ENCODE measurements around the gene C1orf56. TPM values are rescaled to one million over a fixed set of nuclear protein-coding genes. Genes with fewer than 3 reads are reported as not detected.

The C1orf56 gene
- total and polyA plus RNA-seq, 2 of the 13 experiments (the other 11 are each of a cell fraction or from before 2014, with no cell fraction given) = 1.5 to 3.2 TPM

DNA sequence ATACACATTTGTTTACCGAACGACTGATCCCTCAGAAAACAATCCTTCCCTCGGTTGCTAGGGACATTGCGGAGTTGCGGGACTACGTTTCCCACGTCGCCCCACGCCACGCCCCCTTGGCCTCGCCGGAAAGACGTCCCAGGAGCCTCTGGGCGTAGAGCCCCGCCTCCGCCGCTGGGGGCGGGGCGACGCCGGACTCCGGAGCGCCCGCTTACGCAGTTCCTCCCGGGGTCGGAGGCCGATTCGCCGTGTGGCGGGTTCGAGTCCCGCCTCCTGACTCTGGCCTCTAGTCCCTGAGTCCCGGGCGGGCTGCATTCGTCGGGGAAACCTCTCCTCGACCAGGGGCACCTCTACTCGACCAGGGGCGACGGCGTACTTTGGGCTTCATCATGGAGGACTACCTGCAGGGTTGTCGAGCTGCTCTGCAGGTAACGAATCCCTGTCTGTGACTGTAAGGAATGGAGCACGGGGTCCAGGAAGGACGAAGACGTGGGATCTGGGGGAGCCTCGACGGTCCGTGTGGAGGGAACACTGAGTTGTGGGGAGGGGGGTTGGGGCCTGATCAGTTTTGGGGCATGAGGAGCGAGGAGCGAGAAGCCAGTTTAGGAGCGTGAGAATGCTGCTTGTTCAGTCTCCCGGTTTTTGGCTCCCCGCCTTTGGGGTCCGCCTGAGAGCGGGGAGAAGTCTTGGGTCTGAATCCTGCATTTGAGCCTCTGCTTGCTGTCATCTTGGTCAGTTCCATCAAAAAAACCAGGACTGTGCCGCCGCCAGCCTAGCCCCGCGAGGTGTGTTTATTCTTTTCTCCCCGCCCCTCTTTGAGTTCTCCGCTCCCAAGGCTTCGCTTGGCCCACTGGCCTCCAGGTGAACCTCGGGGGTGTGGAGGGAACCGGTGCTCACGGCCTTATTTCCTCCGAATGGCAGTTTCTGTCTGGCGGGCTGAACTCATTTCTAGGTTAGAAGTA, 39.0 kb upstream of the C1orf56 start, which contains the start of gene PRUNE1 (continued):
- no peak for TF ChIP-seq ZNF747 (CRISPR knock-in tag; IDR thresholded peaks at IDR 0.05; ENCODE audit: borderline replicate concordance)
- peak; percentile 85 for TF ChIP-seq NRL (CRISPR knock-in tag; IDR thresholded peaks at IDR 0.05; ENCODE audit: borderline replicate concordance)
- TF ChIP-seq ZNF597 (CRISPR knock-in tag; IDR thresholded peaks at IDR 0.05) = no peak
- no peak for TF ChIP-seq TOE1 (CRISPR knock-in tag; IDR thresholded peaks at IDR 0.05)
- TF ChIP-seq, protein P1, sequence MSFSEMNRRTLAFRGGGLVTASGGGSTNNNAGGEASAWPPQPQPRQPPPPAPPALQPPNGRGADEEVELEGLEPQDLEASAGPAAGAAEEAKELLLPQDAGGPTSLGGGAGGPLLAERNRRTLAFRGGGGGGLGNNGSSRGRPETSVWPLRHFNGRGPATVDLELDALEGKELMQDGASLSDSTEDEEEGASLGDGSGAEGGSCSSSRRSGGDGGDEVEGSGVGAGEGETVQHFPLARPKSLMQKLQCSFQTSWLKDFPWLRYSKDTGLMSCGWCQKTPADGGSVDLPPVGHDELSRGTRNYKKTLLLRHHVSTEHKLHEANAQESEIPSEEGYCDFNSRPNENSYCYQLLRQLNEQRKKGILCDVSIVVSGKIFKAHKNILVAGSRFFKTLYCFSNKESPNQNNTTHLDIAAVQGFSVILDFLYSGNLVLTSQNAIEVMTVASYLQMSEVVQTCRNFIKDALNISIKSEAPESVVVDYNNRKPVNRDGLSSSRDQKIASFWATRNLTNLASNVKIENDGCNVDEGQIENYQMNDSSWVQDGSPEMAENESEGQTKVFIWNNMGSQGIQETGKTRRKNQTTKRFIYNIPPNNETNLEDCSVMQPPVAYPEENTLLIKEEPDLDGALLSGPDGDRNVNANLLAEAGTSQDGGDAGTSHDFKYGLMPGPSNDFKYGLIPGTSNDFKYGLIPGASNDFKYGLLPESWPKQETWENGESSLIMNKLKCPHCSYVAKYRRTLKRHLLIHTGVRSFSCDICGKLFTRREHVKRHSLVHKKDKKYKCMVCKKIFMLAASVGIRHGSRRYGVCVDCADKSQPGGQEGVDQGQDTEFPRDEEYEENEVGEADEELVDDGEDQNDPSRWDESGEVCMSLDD (CRISPR knock-in tag; IDR thresholded peaks at IDR 0.05; ENCODE audit: borderline replicate concordance) = no peak
- no peak for TF ChIP-seq AKAP8 (CRISPR knock-in tag; IDR thresholded peaks at IDR 0.05)
- no peak for TF ChIP-seq PLRG1 (conservative IDR thresholded peaks at IDR 0.05)
- no peak for TF ChIP-seq SOX6 (IDR thresholded peaks at IDR 0.05)
- peak; percentile 69; the same call in 1 of the 2 replicates for TF ChIP-seq SOX6 (CRISPR knock-in tag; IDR thresholded peaks at IDR 0.05)
- no peak for TF ChIP-seq ZNF674 (CRISPR knock-in tag; IDR thresholded peaks at IDR 0.05; ENCODE audit: low read depth)
- TF ChIP-seq HOXA7 (CRISPR knock-in tag; IDR thresholded peaks at IDR 0.05) = no peak
- peak; percentile 74 for TF ChIP-seq GABPA (IDR thresholded peaks at IDR 0.05; ENCODE audit: low read depth, low read length)
- TF ChIP-seq GABPA (CRISPR knock-in tag; IDR thresholded peaks at IDR 0.05; ENCODE audit: low read depth) = peak; percentile 87
- peak; percentile 73 for TF ChIP-seq SPEN (CRISPR knock-in tag; IDR thresholded peaks at IDR 0.05; ENCODE audit: low read depth)
- peak; percentile 79 for TF ChIP-seq ZNF18 (CRISPR knock-in tag; IDR thresholded peaks at IDR 0.05; ENCODE audit: insufficient replicate concordance)
- no peak for TF ChIP-seq PAWR (CRISPR knock-in tag; IDR thresholded peaks at IDR 0.05; ENCODE audit: borderline replicate concordance)
- TF ChIP-seq ZSCAN22 (CRISPR knock-in tag; IDR thresholded peaks at IDR 0.05) = no peak
- peak; percentile 61; the same call in 1 of the 2 replicates for TF ChIP-seq ZNF337 (CRISPR knock-in tag; IDR thresholded peaks at IDR 0.05; ENCODE audit: borderline replicate concordance, low read depth)
- TF ChIP-seq, protein P2, sequence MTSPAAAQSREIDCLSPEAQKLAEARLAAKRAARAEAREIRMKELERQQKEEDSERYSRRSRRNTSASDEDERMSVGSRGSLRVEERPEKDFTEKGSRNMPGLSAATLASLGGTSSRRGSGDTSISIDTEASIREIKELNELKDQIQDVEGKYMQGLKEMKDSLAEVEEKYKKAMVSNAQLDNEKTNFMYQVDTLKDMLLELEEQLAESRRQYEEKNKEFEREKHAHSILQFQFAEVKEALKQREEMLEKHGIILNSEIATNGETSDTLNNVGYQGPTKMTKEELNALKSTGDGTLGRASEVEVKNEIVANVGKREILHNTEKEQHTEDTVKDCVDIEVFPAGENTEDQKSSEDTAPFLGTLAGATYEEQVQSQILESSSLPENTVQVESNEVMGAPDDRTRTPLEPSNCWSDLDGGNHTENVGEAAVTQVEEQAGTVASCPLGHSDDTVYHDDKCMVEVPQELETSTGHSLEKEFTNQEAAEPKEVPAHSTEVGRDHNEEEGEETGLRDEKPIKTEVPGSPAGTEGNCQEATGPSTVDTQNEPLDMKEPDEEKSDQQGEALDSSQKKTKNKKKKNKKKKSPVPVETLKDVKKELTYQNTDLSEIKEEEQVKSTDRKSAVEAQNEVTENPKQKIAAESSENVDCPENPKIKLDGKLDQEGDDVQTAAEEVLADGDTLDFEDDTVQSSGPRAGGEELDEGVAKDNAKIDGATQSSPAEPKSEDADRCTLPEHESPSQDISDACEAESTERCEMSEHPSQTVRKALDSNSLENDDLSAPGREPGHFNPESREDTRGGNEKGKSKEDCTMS (CRISPR knock-in tag; conservative IDR thresholded peaks at IDR 0.05) = no peak
- TF ChIP-seq HNRNPUL1 (IDR thresholded peaks at IDR 0.05; ENCODE audit: low read depth, low read length) = no peak
- TF ChIP-seq ZFP41 (CRISPR knock-in tag; IDR thresholded peaks at IDR 0.05; ENCODE audit: borderline replicate concordance) = no peak
- peak; percentile 37; the same call in 1 of the 2 replicates for TF ChIP-seq SUZ12 (IDR thresholded peaks at IDR 0.05; ENCODE audit: low read depth, low read length)
